Heart left ventricle (tissue), 13 donors: ENCODE data around the gene UBR1.

Experiments
- CTCF ChIP-seq, 12 donors: fragments of 200-600 bp; sonication (generic) in 4 of 12; IDR thresholded peaks; one replicate each; pipeline versions ENCODE4 v1.5.0 to v1.8.0; 2018 to 2022; ENCODE audit warnings: antibody characterized with exemption in 12 of 12, mild to moderate bottlenecking in 5 of 12
- POLR2A ChIP-seq, 2 donors: fragments of 450-650 bp; IDR thresholded peaks; one replicate each; pipeline ENCODE4 v1.6.1; 2017; ENCODE audit warnings: antibody characterized with exemption in 2 of 2, mild to moderate bottlenecking in 2 of 2, moderate library complexity in 2 of 2
- donor health status: ischemic (EF 13 %, LVEDD 7.1; RV severe dilation, severe dysfunction).
- donor health status: DM: no; HTN: yes; CAD: no.
- donor health status: DM: no; HTN: no; CAD: no.
- donor health status: ischemic (EF 25% LVEDD 6.9; RV normal size, moderate dysfunction).
- donor health status: ischemic (EF 25% LVEDD 5.7; RV mildly dilated, moderate dysfunction).
- donor health status: ischemic (EF 35%, LVEDD 5.7; RV mildly dilated, moderate dysfunction).
- donor health status: nonischemic (EF 11% LVEDD 7.7; RV severe dilation, severe dysfunction).
- donor health status: DM: yes; HTN: yes; CAD: no.
- donor health status: PGD.
- donor health status: ischemic (EF 29% LVEDD 5.4; RV normal size, mild dysfunction).
- donor health status: nonischemic (EF 23%, LVEDD 6.1; RV moderate dilation, normal function).

- no peak for TF ChIP-seq CTCF (IDR thresholded peaks at IDR 0.05)
- TF ChIP-seq POLR2A (IDR thresholded peaks at IDR 0.05): no peak
Measured at GRCh38 chr15:43056696-43057095, 49.1 kb downstream of the UBR1 start.
